Smooth muscle cell (in vitro differentiated cells): Measurements from ENCODE around the gene EXOC7. TPM values are rescaled to one million over a fixed set of nuclear protein-coding genes. Genes with fewer than 3 reads are reported as not detected.

Experiments used
- DNase-seq: peaks from one replicate; lab custom pipeline; 2025; ENCODE audit not compliant: unreplicated experiment; lab: John Stamatoyannopoulos, UW
- H2AFZ ChIP-seq: fragments of 200-600 bp; sonication (generic); 2 replicates; pipeline ENCODE4 v1.6.0; 2016; ENCODE audit warnings: antibody characterized with exemption, low read depth, mild to moderate bottlenecking
- H3F3A ChIP-seq: fragments of 200-600 bp; sonication (generic); 2 replicates; pipeline ENCODE4 v1.6.0; 2017; ENCODE audit warnings: antibody characterized with exemption, low read depth
- H3K27ac ChIP-seq: fragments of 200-600 bp; sonication (generic); 2 replicates; pipeline ENCODE4 v1.5.1; 2016; ENCODE audit warnings: low read depth, mild to moderate bottlenecking
- H3K27me3 ChIP-seq: fragments of 200-600 bp; sonication (generic); 2 replicates; pipeline ENCODE4 v1.6.1; 2016; ENCODE audit warnings: low read depth, mild to moderate bottlenecking
- H3K36me3 ChIP-seq: fragments of 200-600 bp; sonication (generic); 2 replicates; pipeline ENCODE4 v1.5.1; 2016; ENCODE audit warnings: low read depth
- H3K4me1 ChIP-seq: fragments of 200-600 bp; sonication (generic); 2 replicates; pipeline ENCODE4 v1.5.1; 2016; ENCODE audit warnings: low read depth
- H3K4me2 ChIP-seq: fragments of 200-600 bp; sonication (generic); 2 replicates; pipeline ENCODE4 v1.6.0; 2016; ENCODE audit warnings: mild to moderate bottlenecking
- H3K4me3 ChIP-seq: fragments of 200-600 bp; sonication (generic); 2 replicates; pipeline ENCODE4 v1.5.1; 2016; ENCODE audit warnings: mild to moderate bottlenecking
- H3K79me2 ChIP-seq: fragments of 200-600 bp; sonication (generic); 2 replicates; pipeline ENCODE4 v1.6.0; 2016; ENCODE audit warnings: low read depth, mild to moderate bottlenecking
- H3K9ac ChIP-seq: fragments of 200-600 bp; sonication (generic); 2 replicates; pipeline ENCODE4 v1.6.0; 2016; ENCODE audit warnings: low read depth
- H3K9me3 ChIP-seq: fragments of 200-600 bp; sonication (generic); replicated peaks from 2 replicates; pipeline ENCODE4 v1.5.1; 2016; ENCODE audit warnings: low read depth
- H4K20me1 ChIP-seq: fragments of 200-600 bp; sonication (generic); 2 replicates; pipeline ENCODE4 v1.6.0; 2016; ENCODE audit warnings: low read depth
- WGBS: methylation state at CpG from one replicate; pipeline ENCODE4 v1.1.7; 2016; ENCODE audit warnings: low lambda C conversion rate; 5-methylcytosine and 5-hydroxymethylcytosine counted together
- polyA plus RNA-seq: library from polyadenylated mRNA; unstranded; fragments of >200 nt; fragmentation: Nextera tagmentation; extraction: Ambion mirVana; gene quantifications from 2 replicates; pipeline ENCODE4 v1.2.1, GENCODE V29; 2016
- total RNA-seq: library from RNA; depleted of rRNA; stranded (reverse); fragments of >200 nt; gene quantifications from 2 replicates; pipeline ENCODE4 v1.2.3, GENCODE V29; 2014
- TF ChIP-seq, protein P1 (sequence below): fragments of 200-600 bp; sonication (generic); IDR thresholded peaks from 2 replicates; pipeline ENCODE4 v1.5.1; 2017; ENCODE audit warnings: borderline replicate concordance, mild to moderate bottlenecking, antibody characterized with exemption; ENCODE audit not compliant: insufficient read depth, poor library complexity, severe bottlenecking

The EXOC7 gene
- total and polyA plus RNA-seq, 2 experiments from 2014 or later = 59.1 to 70.3 TPM

DNA sequence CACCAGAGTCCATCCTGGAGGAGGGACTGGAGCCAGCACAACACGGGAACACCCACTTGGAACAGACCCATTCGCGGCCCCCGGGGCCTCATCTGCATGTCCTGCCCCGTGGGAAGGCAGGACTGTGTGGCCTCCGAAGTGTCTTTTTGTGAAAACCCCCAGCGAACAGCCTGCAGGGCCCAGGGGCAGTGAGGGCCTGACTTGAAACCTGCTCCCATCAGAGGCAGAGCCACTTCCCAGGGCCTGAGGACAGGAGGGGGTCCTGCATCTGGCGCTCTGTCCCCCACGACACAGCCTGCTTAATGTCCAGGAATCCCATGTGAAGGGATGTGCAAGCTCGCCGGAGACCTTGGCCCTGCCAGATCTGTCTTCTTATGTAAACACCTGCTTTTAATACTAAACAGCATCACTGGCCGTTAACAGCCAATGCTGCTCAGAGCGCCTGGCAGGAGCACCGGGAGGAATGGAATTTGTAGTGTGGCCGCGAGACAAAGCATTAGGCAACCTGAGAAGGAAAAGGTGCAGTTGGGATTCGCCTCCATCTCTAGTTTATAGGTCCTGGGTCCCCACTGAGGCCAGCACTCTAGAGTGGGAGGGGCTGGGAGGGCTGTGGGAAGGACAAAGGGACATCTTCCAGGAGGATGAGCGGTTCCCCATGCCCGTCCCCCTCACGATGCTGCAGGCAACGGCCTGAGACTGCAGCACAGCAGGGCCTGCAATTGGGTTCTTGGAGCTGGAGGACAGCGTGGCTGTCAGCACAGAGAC lies 66.9 kb downstream of the EXOC7 start:
- Histone ChIP-seq H3F3A (peaks cover 4% of the 10 kb centered on the region), H3K4me2 (no peak overlapping the region), H4K20me1 (peaks cover 13% of the 10 kb centered on the region), H3K79me2 (no peaks in the 10 kb centered on the region), H3K36me3 (peaks cover 3% of the 10 kb centered on the region), H3K27ac (no peak overlapping the region), H3K4me3 (no peak overlapping the region), H3K9me3 (no peaks in the 10 kb centered on the region), H3K4me1 (peaks cover 11% of the 10 kb centered on the region), H3K9ac (no peak overlapping the region), H3K27me3 (no peaks in the 10 kb centered on the region), H2AFZ (no peak overlapping the region)
- 80% methylated on average over 21 of the region's 22 CpGs for WGBS
- TF ChIP-seq, protein P1, sequence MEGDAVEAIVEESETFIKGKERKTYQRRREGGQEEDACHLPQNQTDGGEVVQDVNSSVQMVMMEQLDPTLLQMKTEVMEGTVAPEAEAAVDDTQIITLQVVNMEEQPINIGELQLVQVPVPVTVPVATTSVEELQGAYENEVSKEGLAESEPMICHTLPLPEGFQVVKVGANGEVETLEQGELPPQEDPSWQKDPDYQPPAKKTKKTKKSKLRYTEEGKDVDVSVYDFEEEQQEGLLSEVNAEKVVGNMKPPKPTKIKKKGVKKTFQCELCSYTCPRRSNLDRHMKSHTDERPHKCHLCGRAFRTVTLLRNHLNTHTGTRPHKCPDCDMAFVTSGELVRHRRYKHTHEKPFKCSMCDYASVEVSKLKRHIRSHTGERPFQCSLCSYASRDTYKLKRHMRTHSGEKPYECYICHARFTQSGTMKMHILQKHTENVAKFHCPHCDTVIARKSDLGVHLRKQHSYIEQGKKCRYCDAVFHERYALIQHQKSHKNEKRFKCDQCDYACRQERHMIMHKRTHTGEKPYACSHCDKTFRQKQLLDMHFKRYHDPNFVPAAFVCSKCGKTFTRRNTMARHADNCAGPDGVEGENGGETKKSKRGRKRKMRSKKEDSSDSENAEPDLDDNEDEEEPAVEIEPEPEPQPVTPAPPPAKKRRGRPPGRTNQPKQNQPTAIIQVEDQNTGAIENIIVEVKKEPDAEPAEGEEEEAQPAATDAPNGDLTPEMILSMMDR = no peak
- no peak for DNase-seq

DNA sequence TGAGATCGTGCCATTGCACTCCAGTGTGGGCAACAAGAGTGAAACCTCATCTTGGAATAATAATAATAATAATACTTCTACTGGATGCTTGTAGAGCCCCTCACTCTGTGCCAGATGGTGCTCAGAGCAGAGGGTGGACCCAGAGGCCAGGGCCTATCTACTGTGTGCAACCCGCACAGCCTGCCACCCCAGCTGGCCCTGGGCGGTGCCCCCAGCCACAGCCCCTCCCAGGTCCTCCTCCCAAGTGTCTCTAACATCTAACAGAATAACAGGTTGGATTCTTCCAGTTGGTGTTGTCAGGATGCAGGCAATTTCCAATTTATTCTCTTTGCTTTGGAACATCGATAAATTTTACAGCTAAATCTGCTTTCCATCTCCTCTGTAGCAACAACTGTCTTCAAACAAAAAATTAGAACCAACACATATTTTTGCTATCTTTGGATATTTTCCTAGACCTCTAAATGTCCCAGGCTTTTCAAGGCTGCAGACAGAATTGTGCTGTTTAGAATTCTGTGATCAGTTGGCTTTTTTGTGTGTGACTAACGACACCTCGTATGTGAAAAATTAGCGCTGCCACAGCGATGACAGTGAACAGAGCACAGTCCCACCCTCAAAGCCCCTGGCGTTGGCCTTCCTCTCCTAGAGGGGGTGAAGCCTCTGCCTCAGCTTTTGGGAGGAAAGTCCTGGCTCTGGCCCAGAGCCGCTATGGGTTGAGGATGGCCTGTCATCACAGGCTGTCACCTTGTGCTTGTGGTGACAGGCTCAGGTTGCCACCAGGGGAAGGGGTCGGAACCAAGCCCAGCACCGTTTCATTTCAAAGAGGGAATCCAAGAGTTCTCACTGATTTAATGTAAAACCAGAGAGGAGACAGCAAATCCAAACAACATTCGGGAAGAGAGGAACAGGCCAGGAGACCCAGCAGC lies 68.9 kb downstream of the EXOC7 start:
- H4K20me1 ChIP-seq = no peaks in the 10 kb centered on the region
- WGBS = 95% methylated on average over 13 of the region's 13 CpGs
- no peaks in the 10 kb centered on the region for H3K27me3 ChIP-seq
- H3K9ac ChIP-seq = no peak overlapping the region
- H3K79me2 ChIP-seq = no peaks in the 10 kb centered on the region
- TF ChIP-seq, protein P1 = no peak
- H3K9me3 ChIP-seq = no peaks in the 10 kb centered on the region
- H3K27ac ChIP-seq = no peak overlapping the region
- H3K36me3 ChIP-seq = peaks cover 3% of the 10 kb centered on the region
- H3K4me3 ChIP-seq = no peak overlapping the region
- H3K4me1 ChIP-seq = peaks cover 12% of the 10 kb centered on the region
- no peak for DNase-seq
- no peak overlapping the region for H2AFZ ChIP-seq
- peaks cover 4% of the 10 kb centered on the region for H3F3A ChIP-seq
- H3K4me2 ChIP-seq = no peak overlapping the region

DNA sequence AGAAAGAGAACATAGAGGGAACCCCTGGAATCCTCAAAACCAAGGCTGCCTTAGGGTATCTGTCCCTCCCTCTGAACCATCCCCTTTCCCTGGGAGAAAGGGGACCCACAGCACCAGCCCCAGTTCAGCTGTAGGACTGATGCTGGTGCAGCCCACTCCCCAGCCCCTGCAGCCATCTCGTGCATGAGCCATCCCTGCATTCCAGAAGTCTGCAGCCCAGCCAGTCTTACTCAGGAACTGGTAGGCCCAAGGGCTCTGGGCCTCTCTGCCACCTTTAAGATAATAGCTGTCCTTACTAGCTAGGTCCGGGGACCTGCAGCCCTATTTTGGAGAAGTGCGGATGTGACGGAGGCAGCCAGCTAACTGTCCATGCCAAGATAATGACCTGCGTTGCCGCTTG lies 70.4 kb downstream of the EXOC7 start:
- WGBS = 96% methylated on average over 6 of the region's 6 CpGs
- H4K20me1 ChIP-seq = no peaks in the 10 kb centered on the region

More for the DNA sequence above, 70.4 kb downstream of the EXOC7 start:
- Histone ChIP-seq H3K4me1 (peaks cover 14% of the 10 kb centered on the region), H3K9me3 (no peaks in the 10 kb centered on the region), H3K4me3 (no peak overlapping the region), H3K4me2 (no peak overlapping the region), H3F3A (no peaks in the 10 kb centered on the region), H3K79me2 (no peaks in the 10 kb centered on the region), H3K36me3 (no peaks in the 10 kb centered on the region), H2AFZ (no peak overlapping the region), H3K27ac (no peak overlapping the region), H3K9ac (no peak overlapping the region), H3K27me3 (no peaks in the 10 kb centered on the region)
- no peak for DNase-seq
- TF ChIP-seq, protein P1 = no peak
